Muscle layer of duodenum (tissue), 2 donors: Measurements from ENCODE around the gene RIPOR3.
"Not testable (repeated sequence)": the region's sequence is repeated elsewhere in the genome, so short reads cannot be mapped to it uniquely, and the experiment has no call there.

Experiments used
- H3K27ac ChIP-seq: one replicate; pipeline ENCODE4 v1.7.0; 2013; ENCODE audit warnings: mild to moderate bottlenecking, low read length
- H3K27me3 ChIP-seq: one replicate; pipeline ENCODE4 v1.7.0; 2013; ENCODE audit warnings: low read depth, mild to moderate bottlenecking, control low read depth, low read length
- H3K36me3 ChIP-seq, 2 donors: one replicate each; pipeline ENCODE4 v1.7.0; 2013; ENCODE audit warnings: low read length in 2 of 2, control low read depth in 1 of 2, mild to moderate bottlenecking in 1 of 2; ENCODE audit not compliant: insufficient read depth in 2 of 2, control insufficient read depth in 1 of 2
- H3K4me1 ChIP-seq, 2 donors: one replicate each; pipeline ENCODE4 v1.7.0; 2013; ENCODE audit warnings: low read length in 2 of 2, mild to moderate bottlenecking in 2 of 2, control low read depth in 1 of 2, moderate library complexity in 1 of 2; ENCODE audit not compliant: insufficient read depth in 2 of 2, control insufficient read depth in 1 of 2
- H3K4me3 ChIP-seq, 2 donors: one replicate each; pipeline ENCODE4 v1.7.0; 2013; ENCODE audit warnings: low read length in 2 of 2, low read depth in 1 of 2, mild to moderate bottlenecking in 1 of 2
- H3K9me3 ChIP-seq, 2 donors: one replicate each; pipeline ENCODE4 v1.7.0; 2013; ENCODE audit warnings: low read length in 2 of 2, control low read depth in 1 of 2, mild to moderate bottlenecking in 1 of 2; ENCODE audit not compliant: control insufficient read depth in 1 of 2
- donor health status: healthy.

The RIPOR3 gene

GRCh38 chr20:50543326-50543725, 148.0 kb downstream of the RIPOR3 start:
- H3K9me3 ChIP-seq = no peaks in the 10 kb centered on the region
- peaks cover 6 to 37% of the 10 kb centered on the region in 2 donors for H3K4me1 ChIP-seq
- no peaks in the 10 kb centered on the region for H3K36me3 ChIP-seq
- no peaks in the 10 kb centered on the region for H3K27me3 ChIP-seq
- no peak overlapping the region for H3K27ac ChIP-seq
- no peak overlapping the region for H3K4me3 ChIP-seq

DNA sequence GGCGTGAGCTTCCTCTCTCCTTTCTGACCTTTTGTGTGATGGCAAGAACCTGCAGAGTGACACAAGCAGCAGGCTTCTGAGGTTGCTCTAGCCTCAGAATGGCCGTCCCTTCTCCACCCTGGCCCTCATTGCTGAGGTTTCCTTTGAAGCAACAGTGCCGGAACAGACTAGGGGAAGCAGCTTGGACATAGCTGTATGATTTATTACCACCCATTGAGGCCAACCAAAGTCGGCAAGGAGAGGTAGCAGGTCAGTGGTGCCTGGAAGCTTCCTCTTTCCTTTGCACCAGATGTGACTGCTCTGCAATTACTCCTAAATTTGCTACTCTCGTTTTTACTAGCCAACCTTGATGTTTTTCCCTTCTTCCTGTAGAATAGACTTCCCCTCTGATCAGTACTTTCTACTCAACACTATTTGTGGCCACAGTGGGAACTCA, 149.7 kb downstream of the RIPOR3 start:
- Histone ChIP-seq H3K4me1 (peaks cover 13 to 40% of the 10 kb centered on the region in 2 donors), H3K27me3 (no peaks in the 10 kb centered on the region), H3K36me3 (no peaks in the 10 kb centered on the region), H3K9me3 (no peaks in the 10 kb centered on the region), H3K27ac (no peak overlapping the region), H3K4me3 (no peak overlapping the region)

DNA sequence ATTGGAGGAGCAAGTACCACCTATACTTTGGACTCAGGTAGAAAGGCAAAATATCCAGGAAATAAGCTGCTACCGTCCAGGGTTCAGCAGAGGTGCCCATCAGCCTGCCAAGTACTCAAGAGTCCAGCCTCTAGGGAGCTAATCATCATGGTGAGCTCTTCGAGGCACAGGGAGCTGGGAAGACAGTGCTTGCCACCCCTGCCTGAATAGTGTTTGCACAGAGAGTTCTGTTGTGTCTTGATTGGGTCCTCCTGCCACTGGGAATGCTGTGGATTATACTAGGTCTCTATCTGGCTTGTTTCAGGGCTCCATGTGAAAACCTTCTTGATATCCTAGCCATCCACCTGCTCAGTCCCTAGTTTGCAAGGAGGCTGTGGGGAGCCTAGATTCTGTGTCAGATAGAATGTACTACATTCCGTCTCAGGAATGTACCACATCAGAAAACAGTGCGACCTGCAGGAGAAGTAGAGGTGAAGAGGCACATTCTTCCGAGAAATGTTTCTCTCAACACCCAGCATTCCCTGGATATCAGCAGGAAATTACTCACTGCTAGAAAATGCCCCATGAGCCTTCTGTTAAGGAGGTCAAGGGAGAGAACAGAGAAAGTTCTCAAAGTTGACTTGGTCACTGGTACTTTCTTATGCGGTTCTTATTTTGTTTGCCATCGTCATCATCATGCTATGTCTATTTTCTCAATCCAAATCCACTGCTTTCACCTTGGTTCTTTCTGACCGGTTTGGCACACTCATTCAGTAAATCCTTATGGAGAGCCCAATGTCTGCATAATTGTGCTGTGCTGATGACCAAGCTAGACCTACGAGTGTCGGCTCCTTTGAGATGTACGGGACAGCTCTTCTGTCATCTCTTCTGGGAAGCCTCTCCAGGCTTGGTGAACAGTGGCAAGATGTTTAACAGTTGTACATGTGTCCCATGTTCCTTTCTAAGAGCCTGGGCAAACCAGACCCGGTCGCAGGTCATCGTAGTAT, 150.4 kb downstream of the RIPOR3 start:
- no peaks in the 10 kb centered on the region for H3K36me3 ChIP-seq
- peaks cover 9 to 38% of the 10 kb centered on the region in 2 donors for H3K4me1 ChIP-seq
- H3K27me3 ChIP-seq = no peaks in the 10 kb centered on the region
- H3K4me3 ChIP-seq = no peak overlapping the region
- no peak overlapping the region for H3K27ac ChIP-seq
- H3K9me3 ChIP-seq = no peaks in the 10 kb centered on the region

DNA sequence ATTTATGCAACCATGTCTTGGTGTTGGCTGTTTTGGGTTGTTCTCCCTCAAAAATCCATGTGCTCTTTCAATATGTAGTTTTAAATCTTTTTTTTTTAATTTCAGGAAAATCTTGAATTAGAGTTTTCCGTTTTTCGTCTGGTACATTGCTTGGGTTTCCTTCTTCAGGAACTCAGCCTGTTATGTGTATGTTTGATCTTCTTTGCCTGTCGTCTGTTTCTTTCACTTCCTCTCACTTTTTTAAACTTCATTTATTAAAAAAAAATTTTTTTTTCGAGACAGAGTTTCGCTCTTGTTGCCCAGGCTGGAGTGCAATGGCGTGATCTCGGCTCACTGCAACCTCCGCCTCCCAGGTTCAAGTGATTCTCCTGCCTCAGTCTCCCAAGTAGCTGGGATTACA, 151.5 kb downstream of the RIPOR3 start:
- H3K4me1 ChIP-seq = peaks cover 7 to 42% of the 10 kb centered on the region in 2 donors
- H3K27ac ChIP-seq = not testable (repeated sequence)

GRCh38 chr20:50538276-50538675, 153.1 kb downstream of the RIPOR3 start:
- no peak overlapping the region for H3K27ac ChIP-seq
- peaks cover 7 to 41% of the 10 kb centered on the region in 2 donors for H3K4me1 ChIP-seq
- H3K9me3 ChIP-seq = no peaks in the 10 kb centered on the region
- no peaks in the 10 kb centered on the region for H3K27me3 ChIP-seq
- H3K4me3 ChIP-seq = no peak overlapping the region
- H3K36me3 ChIP-seq = no peaks in the 10 kb centered on the region

More for the DNA sequence above, 151.5 kb downstream of the RIPOR3 start:
- H3K27me3 ChIP-seq, H3K9me3 ChIP-seq, H3K36me3 ChIP-seq, H3K4me3 ChIP-seq: not testable (repeated sequence)

GRCh38 chr20:50537546-50538201, 153.7 kb downstream of the RIPOR3 start:
- Histone ChIP-seq H3K36me3 (no peaks in the 10 kb centered on the region), H3K27me3 (no peaks in the 10 kb centered on the region), H3K4me3 (no peak overlapping the region), H3K9me3 (no peaks in the 10 kb centered on the region), H3K27ac (no peak overlapping the region), H3K4me1 (peaks cover 7 to 40% of the 10 kb centered on the region in 2 donors)

- H3K4me1 ChIP-seq = peaks cover 7 to 41% of the 10 kb centered on the region in 2 donors
- H3K27ac ChIP-seq = no peak overlapping the region
- no peaks in the 10 kb centered on the region for H3K36me3 ChIP-seq
- H3K9me3 ChIP-seq = no peaks in the 10 kb centered on the region
- H3K27me3 ChIP-seq = no peaks in the 10 kb centered on the region
- no peak overlapping the region for H3K4me3 ChIP-seq
These were observed 155.0 kb downstream of the RIPOR3 start for GRCh38 chr20:50536333-50536732.
